HG02678 (cell line): ENCODE measurements around the gene MAP3K14.

Experiments used
- ATAC-seq: cut with Tn5 transposase; IDR thresholded peaks from one replicate; pipeline ENCODE4 v1.9.1; 2021; ENCODE audit warnings: mild to moderate bottlenecking, moderate library complexity; ENCODE audit not compliant: unreplicated experiment

MAP3K14 gene

GRCh38 chr17:45238155-45238774 is 78.6 kb downstream of the MAP3K14 start:
- no peak for ATAC-seq

GRCh38 chr17:45237686-45238085 is 79.1 kb downstream of the MAP3K14 start:
- no peak for ATAC-seq

GRCh38 chr17:45236282-45236606 is 80.6 kb downstream of the MAP3K14 start:
- ATAC-seq = no peak

- ATAC-seq = no peak
Observed at GRCh38 chr17:45235416-45236281, 81.2 kb downstream of the MAP3K14 start.

GRCh38 chr17:45234641-45235415 is 82.0 kb downstream of the MAP3K14 start:
- no peak for ATAC-seq

GRCh38 chr17:45233423-45233924 is 83.3 kb downstream of the MAP3K14 start:
- ATAC-seq = no peak

- ATAC-seq = no peak
Observed at GRCh38 chr17:45232514-45233422, 84.1 kb downstream of the MAP3K14 start.

GRCh38 chr17:45231481-45232116 is 85.2 kb downstream of the MAP3K14 start:
- ATAC-seq = no peak

- ATAC-seq = no peak
Observed at GRCh38 chr17:45230787-45231480, 85.9 kb downstream of the MAP3K14 start.

GRCh38 chr17:45230410-45230786 is 86.4 kb downstream of the MAP3K14 start:
- ATAC-seq = no peak

GRCh38 chr17:45229681-45230409 is 87.0 kb downstream of the MAP3K14 start:
- no peak for ATAC-seq

GRCh38 chr17:45228763-45229539 is 87.9 kb downstream of the MAP3K14 start:
- ATAC-seq = peak; percentile 31

GRCh38 chr17:45227926-45228762 is 88.7 kb downstream of the MAP3K14 start:
- ATAC-seq = no peak

- ATAC-seq = peak; percentile 23
Observed at GRCh38 chr17:45227101-45227925, 89.5 kb downstream of the MAP3K14 start.

- ATAC-seq = no peak
Observed at GRCh38 chr17:45226576-45226975, 90.2 kb downstream of the MAP3K14 start.

- peak; percentile 50 for ATAC-seq
Observed at GRCh38 chr17:45225964-45226530, 90.8 kb downstream of the MAP3K14 start.
